H9 (cell line): ENCODE results near the gene ITGA8. TPM values are rescaled to one million over a fixed set of nuclear protein-coding genes. Genes with fewer than 3 reads are reported as not detected.

Experiments
- DNase-seq: peaks from one replicate; pipeline ENCODE4 v3.0.0-alpha.2; 2017
- H2AFZ ChIP-seq: one replicate; pipeline ENCODE4 v1.6.1; 2013; ENCODE audit warnings: mild to moderate bottlenecking, low read length, control low read depth, moderate library complexity
- H2AK5ac ChIP-seq: 2 replicates; pipeline ENCODE4 v1.6.1; 2013; ENCODE audit warnings: low read length, control low read depth, mixed read lengths; ENCODE audit not compliant: insufficient read length
- H2BK120ac ChIP-seq: one replicate; pipeline ENCODE4 v1.6.1; 2013; ENCODE audit warnings: low read depth, mild to moderate bottlenecking, low read length, control low read depth, inconsistent platforms; ENCODE audit not compliant: poor library complexity, severe bottlenecking
- H2BK12ac ChIP-seq: 2 replicates; pipeline ENCODE4 v1.6.1; 2013; ENCODE audit warnings: low read length, control low read depth, mixed read lengths, low read depth; ENCODE audit not compliant: insufficient read length
- H2BK15ac ChIP-seq: 2 replicates; pipeline ENCODE4 v1.6.1; 2013; ENCODE audit warnings: low read depth, low read length, control low read depth
- H2BK20ac ChIP-seq: one replicate; pipeline ENCODE4 v1.6.1; 2013; ENCODE audit warnings: low read depth, mild to moderate bottlenecking, low read length, control low read depth, inconsistent platforms; ENCODE audit not compliant: poor library complexity, severe bottlenecking
- H2BK5ac ChIP-seq: 2 replicates; pipeline ENCODE4 v1.6.1; 2013; ENCODE audit warnings: low read length, control low read depth, mixed read lengths; ENCODE audit not compliant: insufficient read length
- H3K14ac ChIP-seq: 2 replicates; pipeline ENCODE4 v1.6.1; 2013; ENCODE audit warnings: low read length, control low read depth; ENCODE audit not compliant: insufficient read depth
- H3K18ac ChIP-seq: 2 replicates; pipeline ENCODE4 v1.6.1; 2013; ENCODE audit warnings: low read depth, mild to moderate bottlenecking, mixed read lengths, low read length, control low read depth; ENCODE audit not compliant: insufficient read length
- H3K23ac ChIP-seq: 2 replicates; pipeline ENCODE4 v1.6.1; 2013; ENCODE audit warnings: low read length, control low read depth, mixed read lengths, low read depth; ENCODE audit not compliant: insufficient read length
- H3K23me2 ChIP-seq: 2 replicates; pipeline ENCODE4 v1.6.1; 2013; ENCODE audit warnings: low read depth, mild to moderate bottlenecking, mixed read lengths, low read length, control low read depth; ENCODE audit not compliant: insufficient read length, poor library complexity, severe bottlenecking
- H3K27ac ChIP-seq: 2 replicates; pipeline ENCODE4 v1.5.1; 2013; ENCODE audit warnings: low read length, control low read depth, mixed read lengths, low read depth; ENCODE audit not compliant: insufficient read length
- H3K27me3 ChIP-seq: 2 replicates; pipeline ENCODE4 v1.6.1; 2013; ENCODE audit warnings: low read length, control low read depth, inconsistent platforms; ENCODE audit not compliant: insufficient read depth
- H3K4ac ChIP-seq: 2 replicates; pipeline ENCODE4 v1.6.1; 2013; ENCODE audit warnings: low read depth, mild to moderate bottlenecking, control low read depth, inconsistent platforms, low read length, moderate library complexity
- H3K4me1 ChIP-seq: 2 replicates; pipeline ENCODE4 v1.6.1; 2013; ENCODE audit warnings: low read length, control low read depth, inconsistent platforms; ENCODE audit not compliant: insufficient read depth
- H3K4me2 ChIP-seq: 2 replicates; pipeline ENCODE4 v1.6.1; 2013; ENCODE audit warnings: low read length, control low read depth, mixed read lengths; ENCODE audit not compliant: insufficient read length, insufficient read depth
- H3K56ac ChIP-seq: 2 replicates; pipeline ENCODE4 v1.6.1; 2013; ENCODE audit warnings: low read depth, mild to moderate bottlenecking, mixed read lengths, low read length, control low read depth; ENCODE audit not compliant: insufficient read length
- H3K79me1 ChIP-seq: 2 replicates; pipeline ENCODE4 v1.6.1; 2013; ENCODE audit warnings: low read depth, mild to moderate bottlenecking, moderate library complexity, low read length, control low read depth, inconsistent platforms; ENCODE audit not compliant: insufficient read depth, poor library complexity, severe bottlenecking
- H3K79me2 ChIP-seq: 2 replicates; pipeline ENCODE4 v1.6.1; 2013; ENCODE audit warnings: low read length, control low read depth, inconsistent platforms; ENCODE audit not compliant: insufficient read depth
- H3K9ac ChIP-seq: 2 replicates; pipeline ENCODE4 v1.6.1; 2013; ENCODE audit warnings: low read length, control low read depth, mixed read lengths; ENCODE audit not compliant: insufficient read length; ENCODE audit errors: extremely low read depth
- H3K9me3 ChIP-seq: one replicate; pipeline ENCODE4 v1.6.1; 2013; ENCODE audit warnings: low read depth, low read length, inconsistent platforms; ENCODE audit not compliant: control insufficient read depth
- H3T11ph ChIP-seq: one replicate; pipeline ENCODE4 v1.6.1; 2013; ENCODE audit warnings: mild to moderate bottlenecking, low read length, control low read depth, inconsistent platforms
- H4K20me1 ChIP-seq: one replicate; pipeline ENCODE4 v1.6.1; 2013; ENCODE audit not compliant: control insufficient read depth, insufficient read length, insufficient read depth
- H4K5ac ChIP-seq: 2 replicates; pipeline ENCODE4 v1.6.1; 2013; ENCODE audit warnings: low read depth, mild to moderate bottlenecking, mixed read lengths, low read length, control low read depth; ENCODE audit not compliant: insufficient read length
- H4K8ac ChIP-seq: replicated peaks from 2 replicates; pipeline ENCODE4 v1.6.1; 2013; ENCODE audit warnings: low read length, control low read depth, mixed read lengths, low read depth; ENCODE audit not compliant: insufficient read length
- H4K91ac ChIP-seq: 2 replicates; pipeline ENCODE4 v1.6.1; 2013; ENCODE audit warnings: low read depth, mild to moderate bottlenecking, moderate library complexity, mixed read lengths, low read length, control low read depth; ENCODE audit not compliant: insufficient read length
- H3K27ac Mint-ChIP-seq, 3 experiments: 2 replicates in 2 of 3; 3 replicates in 1 of 3; pipeline ENCODE4 v1.8.0; 2020 to 2021; ENCODE audit warnings: mixed read lengths in 3 of 3, mild to moderate bottlenecking in 1 of 3, moderate library complexity in 1 of 3
- H3K27me3 Mint-ChIP-seq: 2 replicates; pipeline ENCODE4 v1.8.0; 2021; ENCODE audit warnings: low read depth, mild to moderate bottlenecking, moderate library complexity, mixed read lengths
- H3K36me3 Mint-ChIP-seq, 3 experiments: 2 replicates in 2 of 3; 3 replicates in 1 of 3; pipeline ENCODE4 v1.8.0; 2020 to 2021; ENCODE audit warnings: low read depth in 3 of 3, mixed read lengths in 3 of 3; ENCODE audit not compliant: insufficient read depth in 1 of 3
- H3K4me1 Mint-ChIP-seq, 2 experiments: 2 replicates each; pipeline ENCODE4 v1.8.0; 2020; ENCODE audit warnings: mixed read lengths in 2 of 2
- H3K4me3 Mint-ChIP-seq, 2 experiments: 2 replicates in 1 of 2; 3 replicates in 1 of 2; pipeline ENCODE4 v1.8.0; 2020 to 2021; ENCODE audit warnings: mild to moderate bottlenecking in 2 of 2, mixed read lengths in 2 of 2, moderate library complexity in 1 of 2
- H3K9me3 Mint-ChIP-seq, 2 experiments: 2 replicates in 1 of 2; 3 replicates in 1 of 2; pipeline ENCODE4 v1.8.0; 2020; ENCODE audit warnings: mild to moderate bottlenecking in 2 of 2, mixed read lengths in 2 of 2, moderate library complexity in 1 of 2
- CTCF ChIP-seq: fragments of 200-600 bp; sonication (generic); conservative IDR thresholded peaks from 3 replicates; pipeline ENCODE4 v1.8.0; 2021; ENCODE audit warnings: antibody characterized with exemption, mild to moderate bottlenecking
- WGBS: extraction: QIAGEN DNeasy Blood & Tissue Kit; methylation state at CpG from one replicate; pipeline ENCODE4 v1.1.7; 2013; ENCODE audit warnings: missing lambda C conversion rate, low lambda C conversion rate, mixed read lengths; ENCODE audit not compliant: insufficient read length; ENCODE audit errors: extremely low coverage; 5-methylcytosine and 5-hydroxymethylcytosine counted together
- total RNA-seq: library from RNA; stranded (reverse); gene quantifications from 2 replicates; pipeline ENCODE4 v1.2.1, GENCODE V29; 2021

Gene ITGA8
- total RNA-seq, 1 experiment from 2014 or later: not detected

GRCh38 chr10:15484128-15484527 is 235.6 kb downstream of the ITGA8 start:
- Histone ChIP-seq H2BK15ac (no peak overlapping the region), H2BK12ac (no peak overlapping the region), H4K20me1 (no peaks in the 10 kb centered on the region), H3K18ac (no peak overlapping the region), H2BK120ac (no peak overlapping the region), H3K4me2 (no peak overlapping the region), H3K9ac (no peak overlapping the region), H4K91ac (no peak overlapping the region), H2BK5ac (no peak overlapping the region), H2BK20ac (no peak overlapping the region), H2AFZ (no peak overlapping the region), H2AK5ac (no peak overlapping the region), H3K23ac (no peak overlapping the region), H3K4me1 (no peaks in the 10 kb centered on the region), H4K8ac (no peak overlapping the region), H3K23me2 (no peaks in the 10 kb centered on the region), H3K79me2 (no peaks in the 10 kb centered on the region), H3K56ac (no peak overlapping the region), H3K79me1 (no peaks in the 10 kb centered on the region), H3K4ac (no peak overlapping the region), H3K27me3 (peaks cover 5% of the 10 kb centered on the region; the same call in 1 of the 2 replicates), H4K5ac (no peak overlapping the region), H3T11ph (no peak overlapping the region), H3K27ac (no peak overlapping the region), H3K9me3 (no peaks in the 10 kb centered on the region), H3K14ac (no peak overlapping the region)
- Mint-ChIP-seq H3K27ac (no peak overlapping the region), H3K9me3 (no peaks in the 10 kb centered on the region; a peak in 1 of 5 replicates), H3K4me1 (peaks cover 3 to 4% of the 10 kb centered on the region in 2 experiments; a peak in 2 of 4 replicates), H3K4me3 (no peak overlapping the region), H3K27me3 (peaks cover 96% of the 10 kb centered on the region), H3K36me3 (no peaks in the 10 kb centered on the region)
- TF ChIP-seq CTCF: no peak
- DNase-seq: no peak
- WGBS: no CpG with 5 or more reads among the region's 3 CpGs
